GM12875 (cell line): ENCODE data around the gene PEA15.
A peak's percentile ranks its signal among the peaks of the same experiment; 100 is the strongest.

Experiments
- H3K4me3 ChIP-seq: one replicate; pipeline ENCODE4 v1.5.1; 2011; ENCODE audit warnings: low read depth, low read length, control low read depth
- TF ChIP-seq, protein P1 (sequence below): IDR thresholded peaks from 2 replicates; pipeline ENCODE4 v1.5.1; 2011; ENCODE audit warnings: low read depth, mild to moderate bottlenecking, control low read depth, inconsistent platforms, low read length, moderate library complexity, borderline replicate concordance; ENCODE audit not compliant: insufficient read depth

The PEA15 gene

DNA sequence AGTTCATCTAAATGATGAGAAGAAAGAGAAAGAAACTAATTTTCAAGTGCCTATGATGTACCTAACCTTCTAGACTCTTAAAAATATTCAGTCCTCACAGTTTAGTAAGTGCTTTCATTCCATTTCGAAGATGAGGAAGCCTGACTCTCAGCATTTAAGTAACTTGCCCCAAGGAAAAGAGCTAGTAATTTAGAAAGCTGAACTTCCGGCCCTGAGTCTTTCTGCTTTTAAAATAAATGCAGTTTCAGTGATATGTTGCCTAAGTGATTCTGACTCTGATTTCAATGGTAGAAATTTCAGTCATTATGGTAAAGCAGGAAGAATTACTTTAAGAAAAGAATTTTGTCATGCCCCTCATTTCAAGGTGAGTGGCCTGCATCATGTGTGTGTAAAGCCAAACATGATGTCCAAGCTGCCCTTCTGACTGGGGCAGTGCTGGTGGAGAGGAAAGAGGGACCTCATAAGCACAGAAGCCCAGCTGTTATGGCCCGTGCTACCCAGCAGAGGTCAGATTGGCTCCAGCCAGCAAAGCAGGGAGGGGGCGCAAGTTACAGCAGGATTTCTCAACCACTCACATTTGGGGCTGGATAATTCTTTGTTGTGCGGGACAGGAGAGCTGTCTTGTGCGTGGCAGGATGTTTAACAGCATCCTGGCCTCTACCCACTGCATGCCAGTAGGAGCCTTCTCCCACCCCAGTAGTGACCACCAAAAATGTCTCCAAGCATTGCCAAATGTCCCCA lies 43.0 kb upstream of the PEA15 start:
- no peak overlapping the region for H3K4me3 ChIP-seq
- TF ChIP-seq, protein P1, sequence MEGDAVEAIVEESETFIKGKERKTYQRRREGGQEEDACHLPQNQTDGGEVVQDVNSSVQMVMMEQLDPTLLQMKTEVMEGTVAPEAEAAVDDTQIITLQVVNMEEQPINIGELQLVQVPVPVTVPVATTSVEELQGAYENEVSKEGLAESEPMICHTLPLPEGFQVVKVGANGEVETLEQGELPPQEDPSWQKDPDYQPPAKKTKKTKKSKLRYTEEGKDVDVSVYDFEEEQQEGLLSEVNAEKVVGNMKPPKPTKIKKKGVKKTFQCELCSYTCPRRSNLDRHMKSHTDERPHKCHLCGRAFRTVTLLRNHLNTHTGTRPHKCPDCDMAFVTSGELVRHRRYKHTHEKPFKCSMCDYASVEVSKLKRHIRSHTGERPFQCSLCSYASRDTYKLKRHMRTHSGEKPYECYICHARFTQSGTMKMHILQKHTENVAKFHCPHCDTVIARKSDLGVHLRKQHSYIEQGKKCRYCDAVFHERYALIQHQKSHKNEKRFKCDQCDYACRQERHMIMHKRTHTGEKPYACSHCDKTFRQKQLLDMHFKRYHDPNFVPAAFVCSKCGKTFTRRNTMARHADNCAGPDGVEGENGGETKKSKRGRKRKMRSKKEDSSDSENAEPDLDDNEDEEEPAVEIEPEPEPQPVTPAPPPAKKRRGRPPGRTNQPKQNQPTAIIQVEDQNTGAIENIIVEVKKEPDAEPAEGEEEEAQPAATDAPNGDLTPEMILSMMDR, result peak; percentile 61

GRCh38 chr1:160162931-160163330 lies 42.3 kb upstream of the PEA15 start:
- H3K4me3 ChIP-seq, result no peak overlapping the region
- TF ChIP-seq, protein P1, result no peak

GRCh38 chr1:160163615-160164014 lies 41.6 kb upstream of the PEA15 start:
- H3K4me3 ChIP-seq, result no peak overlapping the region
- TF ChIP-seq, protein P1, result no peak

DNA sequence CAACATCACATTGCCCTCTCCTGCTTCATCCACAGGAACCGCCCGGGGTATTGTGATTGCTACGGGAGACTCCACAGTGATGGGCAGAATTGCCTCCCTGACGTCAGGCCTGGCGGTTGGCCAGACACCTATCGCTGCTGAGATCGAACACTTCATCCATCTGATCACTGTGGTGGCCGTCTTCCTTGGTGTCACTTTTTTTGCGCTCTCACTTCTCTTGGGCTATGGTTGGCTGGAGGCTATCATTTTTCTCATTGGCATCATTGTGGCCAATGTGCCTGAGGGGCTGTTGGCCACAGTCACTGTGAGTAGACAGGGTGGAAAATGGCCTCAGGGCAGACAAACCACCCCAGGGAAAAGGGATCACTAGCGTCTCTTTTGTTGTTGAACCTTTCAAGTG lies 41.1 kb upstream of the PEA15 start:
- no peak overlapping the region for H3K4me3 ChIP-seq

GRCh38 chr1:160166166-160166868 lies 38.9 kb upstream of the PEA15 start:
- TF ChIP-seq, protein P1, result no peak
- no peak overlapping the region for H3K4me3 ChIP-seq

More for the DNA sequence above, 41.1 kb upstream of the PEA15 start:
- TF ChIP-seq, protein P1, result no peak

- TF ChIP-seq, protein P1, result no peak
Observed at GRCh38 chr1:160167056-160167455, 38.1 kb upstream of the PEA15 start.

DNA sequence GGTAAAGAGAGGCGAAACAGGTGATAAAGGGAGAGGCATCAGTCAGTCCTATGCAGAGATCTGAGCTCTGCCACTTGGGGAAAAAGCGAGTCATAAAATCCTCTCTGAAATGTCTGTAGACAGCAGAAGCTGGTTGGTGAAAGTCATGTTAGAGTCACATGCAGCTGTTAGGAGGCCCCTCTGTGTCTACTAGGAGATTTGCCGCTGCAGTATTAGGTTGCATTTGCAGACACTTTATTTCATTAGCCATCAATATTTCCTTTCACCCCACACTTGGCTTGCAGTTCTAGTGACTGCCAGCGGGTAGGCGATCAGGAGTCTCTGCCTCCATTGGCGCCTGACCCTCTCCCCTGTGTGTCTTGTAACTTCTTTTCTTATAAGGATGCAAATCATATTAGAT lies 37.6 kb upstream of the PEA15 start:
- H3K4me3 ChIP-seq, result no peak overlapping the region
- TF ChIP-seq, protein P1, result peak; percentile 3; the same call in 1 of the 2 replicates

More at GRCh38 chr1:160167056-160167455, 38.1 kb upstream of the PEA15 start:
- H3K4me3 ChIP-seq, result no peak overlapping the region
